IMR-90 (cell line): ENCODE measurements around the gene SPACDR. TPM values are rescaled to one million over a fixed set of nuclear protein-coding genes. Genes with fewer than 3 reads are reported as not detected.
A peak's percentile ranks its signal among the peaks of the same experiment; 100 is the strongest.

Source experiments
- ATAC-seq: fragments of 200-7000 bp; cut with Tn5 transposase; 2 replicates; pipeline ENCODE4 v1.9.1; 2020; ENCODE audit warnings: low read depth, mild to moderate bottlenecking, moderate library complexity
- BruUV-seq: library from RNA; stranded (reverse); fragments of 400-500 nt; replicated peaks from 2 replicates; lab custom pipeline; 2021; lab: Mats Ljungman, UMichigan
- CTCF ChIA-PET: fragments of 300-600 bp; formaldehyde crosslinking; extraction: SDS; loops from one replicate; lab custom pipeline; 2021; ENCODE audit warnings: antibody characterized with exemption; lab: Yijun Ruan, JAX
- POLR2A ChIA-PET: fragments of 300-600 bp; sonication (Branson Sonifier 250); formaldehyde crosslinking; loops from one replicate; lab custom pipeline; 2022; ENCODE audit warnings: antibody characterized with exemption; ENCODE audit not compliant: unreplicated experiment; lab: Charles Lee
- DNase-seq: peaks from one replicate; pipeline ENCODE4 v3.0.0; 2013
- H2AFZ ChIP-seq: replicated peaks from 2 replicates; pipeline ENCODE3; 2013; ENCODE audit warnings: low read length, mild to moderate bottlenecking; ENCODE audit not compliant: poor library complexity
- H2AK5ac ChIP-seq: 2 replicates; pipeline ENCODE4 v1.6.1; 2013; ENCODE audit warnings: low read depth, low read length, inconsistent platforms
- H2AK9ac ChIP-seq: replicated peaks from 2 replicates; pipeline ENCODE3; 2013; ENCODE audit warnings: mild to moderate bottlenecking, low read depth, low read length, moderate library complexity; ENCODE audit not compliant: poor library complexity
- H2BK120ac ChIP-seq: 2 replicates; pipeline ENCODE4 v1.6.1; 2013; ENCODE audit warnings: low read depth, low read length, inconsistent platforms
- H2BK15ac ChIP-seq: 3 replicates; pipeline ENCODE4 v1.6.1; 2013; ENCODE audit warnings: low read depth, low read length, inconsistent platforms
- H2BK20ac ChIP-seq: 2 replicates; pipeline ENCODE4 v1.6.1; 2013; ENCODE audit warnings: low read depth, mild to moderate bottlenecking, inconsistent platforms, low read length, moderate library complexity
- H2BK5ac ChIP-seq: 2 replicates; pipeline ENCODE4 v1.6.1; 2013; ENCODE audit warnings: mild to moderate bottlenecking, low read depth, low read length, inconsistent platforms; ENCODE audit not compliant: poor library complexity, severe bottlenecking
- H3K14ac ChIP-seq: replicated peaks from 2 replicates; pipeline ENCODE4 v1.6.1; 2013; ENCODE audit warnings: low read depth, low read length, inconsistent platforms
- H3K18ac ChIP-seq: 2 replicates; pipeline ENCODE4 v1.6.1; 2013; ENCODE audit warnings: low read depth, low read length, control low read depth
- H3K23ac ChIP-seq: 2 replicates; pipeline ENCODE4 v1.6.1; 2013; ENCODE audit warnings: low read depth, low read length, inconsistent platforms
- H3K27ac ChIP-seq: 2 replicates; pipeline ENCODE4 v1.5.1; 2013; ENCODE audit warnings: mild to moderate bottlenecking, control low read depth, low read length; ENCODE audit not compliant: insufficient read depth
- H3K27me3 ChIP-seq: 2 replicates; pipeline ENCODE4 v1.6.1; 2013; ENCODE audit warnings: low read length; ENCODE audit not compliant: control insufficient read depth, insufficient read depth
- H3K36me3 ChIP-seq: 2 replicates; pipeline ENCODE4 v1.6.1; 2013; ENCODE audit warnings: low read length, mixed read lengths; ENCODE audit not compliant: control insufficient read depth, insufficient read depth
- H3K4ac ChIP-seq: 2 replicates; pipeline ENCODE4 v1.6.1; 2013; ENCODE audit warnings: low read depth, low read length, inconsistent platforms
- H3K4me1 ChIP-seq: 2 replicates; pipeline ENCODE4 v1.6.1; 2013; ENCODE audit warnings: low read length, mixed read lengths; ENCODE audit not compliant: control insufficient read depth, insufficient read depth
- H3K4me2 ChIP-seq: 2 replicates; pipeline ENCODE4 v1.6.1; 2013; ENCODE audit warnings: low read depth, mild to moderate bottlenecking, control low read depth, low read length, moderate library complexity
- H3K4me3 ChIP-seq: 2 replicates; pipeline ENCODE4 v1.5.1; 2013; ENCODE audit warnings: low read depth, mild to moderate bottlenecking, control low read depth, low read length, moderate library complexity; ENCODE audit not compliant: insufficient read depth
- H3K56ac ChIP-seq: 2 replicates; pipeline ENCODE4 v1.6.1; 2013; ENCODE audit warnings: low read length, inconsistent platforms; ENCODE audit not compliant: insufficient read depth; ENCODE audit errors: extremely low read depth
- H3K79me1 ChIP-seq, 2 experiments: 2 replicates each; pipeline ENCODE4 v1.6.1; 2013; ENCODE audit warnings: low read length in 2 of 2, inconsistent platforms in 1 of 2, low read depth in 1 of 2
- H3K9ac ChIP-seq: 2 replicates; pipeline ENCODE4 v1.6.1; 2013; ENCODE audit warnings: low read depth, low read length, control low read depth
- H3K9me1 ChIP-seq: 2 replicates; pipeline ENCODE4 v1.6.1; 2013; ENCODE audit warnings: low read length, inconsistent platforms; ENCODE audit not compliant: insufficient read depth
- H3K9me3 ChIP-seq: 2 replicates; pipeline ENCODE4 v1.6.1; 2013; ENCODE audit warnings: low read length; ENCODE audit not compliant: control insufficient read depth, insufficient read depth
- H4K20me1 ChIP-seq: 2 replicates; pipeline ENCODE4 v1.6.1; 2013; ENCODE audit warnings: low read length, inconsistent platforms; ENCODE audit not compliant: insufficient read depth
- H4K5ac ChIP-seq: 2 replicates; pipeline ENCODE4 v1.6.1; 2013; ENCODE audit warnings: mild to moderate bottlenecking, low read depth, low read length, control low read depth
- H4K8ac ChIP-seq, 2 experiments: 2 replicates each; pipeline ENCODE4 v1.6.1; 2013; ENCODE audit warnings: low read depth in 2 of 2, low read length in 2 of 2, control low read depth in 1 of 2, inconsistent platforms in 1 of 2
- H4K91ac ChIP-seq: 2 replicates; pipeline ENCODE4 v1.6.1; 2013; ENCODE audit warnings: low read depth, low read length, inconsistent platforms; ENCODE audit not compliant: insufficient read depth
- MAZ ChIP-seq: IDR thresholded peaks from 2 replicates; pipeline ENCODE4 v1.6.1; 2012; ENCODE audit warnings: low read depth, mild to moderate bottlenecking, low read length, improper control_type of control experiment, moderate library complexity, borderline replicate concordance
- RCOR1 ChIP-seq: IDR thresholded peaks from 2 replicates; pipeline ENCODE4 v1.6.1; 2012; ENCODE audit warnings: mild to moderate bottlenecking, low read length, improper control_type of control experiment; ENCODE audit not compliant: insufficient replicate concordance
- WGBS, 2 experiments: methylation state at CpG; one replicate each; pipeline versions ENCODE4 v1.1.5 to v1.1.7; 2013; ENCODE audit warnings: missing lambda C conversion rate in 2 of 2; ENCODE audit not compliant: insufficient read length in 1 of 2; ENCODE audit errors: extremely low coverage in 2 of 2; 5-methylcytosine and 5-hydroxymethylcytosine counted together
- dilution Hi-C: fragments of 300-500 bp; cut with HindIII; formaldehyde crosslinking; loops from one replicate; pipeline ENCODE4 v1.14.3; 2018; ENCODE audit warnings: low sequenced_read_pairs; ENCODE audit not compliant: unreplicated experiment
- in situ Hi-C: fragments of 300-500 bp; cut with MboI; formaldehyde crosslinking; loops from 3 replicates; pipeline ENCODE4 v1.14.3; 2019; ENCODE audit warnings: low sequenced_read_pairs, inconsistent platforms, mixed read lengths
- intact Hi-C: fragments of 100-400 bp; cut with micrococcal nuclease; formaldehyde crosslinking; loops from 2 replicates; pipeline ENCODE4 v1.10.0; 2022
- polyA plus RNA-seq, 3 experiments: library from polyadenylated mRNA; depleted of rRNA; stranded (reverse); fragments of >200 nt; gene quantifications; 2 replicates each; pipeline ENCODE4 v1.2.3, GENCODE V29; 2012; ENCODE audit warnings: low replicate concordance in 1 of 3
- total RNA-seq: library from RNA; depleted of rRNA; stranded (reverse); fragments of >200 nt; gene quantifications from 2 replicates; pipeline ENCODE4 v1.2.3, GENCODE V29; 2012

Gene SPACDR
- total and polyA plus RNA-seq, 2 of the 4 experiments (the other 2 are of a cell fraction) = 0.54 to 2.1 TPM

GRCh38 chr7:100477871-100478267 is 13.8 kb upstream of the SPACDR start:
- peak overlapping the region; percentile 82 for H2BK5ac ChIP-seq
- H3K27ac ChIP-seq = peak overlapping the region; percentile 80
- H2AK9ac ChIP-seq = peak overlapping the region; percentile 96
- peak overlapping the region; percentile 77 for H3K4ac ChIP-seq
- H3K27me3 ChIP-seq = no peaks in the 10 kb centered on the region
- H3K4me2 ChIP-seq = peak overlapping the region; percentile 93
- peak overlapping the region; percentile 91 for H3K4me3 ChIP-seq
- dilution Hi-C loops = no loop called here
- peak overlapping the region; percentile 3 for H2AFZ ChIP-seq
- no peak for ATAC-seq
- H3K9ac ChIP-seq = peak overlapping the region; percentile 92
- peaks cover 19% of the 10 kb centered on the region for H3K4me1 ChIP-seq
- no peak overlapping the region for H2BK120ac ChIP-seq
- H2BK15ac ChIP-seq = no peak overlapping the region
- ChIA-PET POLR2A (interaction anchor here (0.6 kb wide), 1 partner anchor 125 kb away, joined by 13 read pairs; no protein-coding TSS in a partner anchor), CTCF (interaction anchor here (0.9 kb wide), 1 partner anchor 12 kb away, joined by 3 read pairs; no protein-coding TSS in a partner anchor)
- no peaks in the 10 kb centered on the region for H3K9me3 ChIP-seq
- in situ Hi-C loops = loop anchor here (10.0 kb wide), 1 partner anchor 197 kb away; the partner anchor contains the start of gene GNB2
- peak overlapping the region; percentile 81; the same call in 1 of the 2 replicates for H3K23ac ChIP-seq
- H4K20me1 ChIP-seq = peaks cover 26% of the 10 kb centered on the region
- no peak overlapping the region; the same call in 1 of the 2 replicates for H3K18ac ChIP-seq
- TF ChIP-seq RCOR1 (no peak), MAZ (no peak)
- H3K14ac ChIP-seq = peak overlapping the region; percentile 65
- no peak overlapping the region for H2BK20ac ChIP-seq
- peaks cover 24% of the 10 kb centered on the region; the same call in 1 of the 2 replicates for H3K36me3 ChIP-seq
- no peak overlapping the region for H3K56ac ChIP-seq
- peaks cover 24 to 44% of the 10 kb centered on the region in 2 experiments; a peak in 3 of 4 replicates for H3K79me1 ChIP-seq
- H4K91ac ChIP-seq = no peak overlapping the region; the same call in 1 of the 2 replicates
- WGBS, 2 experiments = 0% methylated on average over 1 of the region's 16 CpGs; no CpG with 5 or more reads in 1 of the 2 experiments
- no peak for DNase-seq
- no peak overlapping the region for H4K5ac ChIP-seq
- no peak overlapping the region; a peak in 1 of 4 replicates for H4K8ac ChIP-seq
- intact Hi-C loops = loop anchor here (5.0 kb wide), 1 partner anchor 69 kb away; no protein-coding TSS in a partner anchor
- H3K9me1 ChIP-seq = no peaks in the 10 kb centered on the region
- H2AK5ac ChIP-seq = peak overlapping the region; percentile 33; the same call in 1 of the 2 replicates
- BruUV-seq = no TSS peak
